SKM-1 treated with dmso at 0.1 percent for 144 hours (cell line): ENCODE measurements around the gene TCF7L2.

Experiments used
- DNase-seq: peaks from one replicate; lab custom pipeline; 2025; ENCODE audit not compliant: unreplicated experiment; lab: John Stamatoyannopoulos, UW

Gene TCF7L2

GRCh38 chr10:113175176-113175575 lies 225.1 kb downstream of the TCF7L2 start:
- DNase-seq, result no peak

GRCh38 chr10:113175756-113176651 lies 226.0 kb downstream of the TCF7L2 start:
- no peak for DNase-seq

- DNase-seq, result no peak
Measured at GRCh38 chr10:113176652-113177155, 226.7 kb downstream of the TCF7L2 start.

GRCh38 chr10:113177156-113177935 lies 227.3 kb downstream of the TCF7L2 start:
- DNase-seq, result no peak

DNA sequence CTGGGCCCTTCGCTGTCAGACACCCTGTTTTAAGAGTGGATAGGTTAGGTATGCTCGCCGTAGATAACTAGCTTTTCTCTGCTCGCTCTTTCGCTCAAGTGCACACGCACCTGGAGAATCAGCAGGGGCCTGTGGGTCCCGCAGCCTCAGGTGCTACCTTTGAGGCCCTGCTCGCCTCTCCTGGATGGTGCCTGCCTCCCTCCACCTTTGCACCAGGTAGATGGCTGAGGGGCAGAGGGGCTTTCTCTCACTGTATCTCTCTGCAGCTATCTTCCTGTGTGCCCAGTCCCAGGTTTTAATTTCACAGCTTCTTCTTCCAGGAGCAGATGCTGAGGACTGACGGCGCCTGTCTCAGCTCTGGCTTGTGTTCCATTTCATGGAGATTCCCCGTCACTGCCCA lies 227.9 kb downstream of the TCF7L2 start:
- no peak for DNase-seq

- no peak for DNase-seq
Measured at GRCh38 chr10:113178771-113179170, 228.7 kb downstream of the TCF7L2 start.

GRCh38 chr10:113179265-113179664 lies 229.2 kb downstream of the TCF7L2 start:
- DNase-seq, result peak; percentile 81

- DNase-seq, result no peak
Measured at GRCh38 chr10:113179966-113180365, 229.9 kb downstream of the TCF7L2 start.

DNA sequence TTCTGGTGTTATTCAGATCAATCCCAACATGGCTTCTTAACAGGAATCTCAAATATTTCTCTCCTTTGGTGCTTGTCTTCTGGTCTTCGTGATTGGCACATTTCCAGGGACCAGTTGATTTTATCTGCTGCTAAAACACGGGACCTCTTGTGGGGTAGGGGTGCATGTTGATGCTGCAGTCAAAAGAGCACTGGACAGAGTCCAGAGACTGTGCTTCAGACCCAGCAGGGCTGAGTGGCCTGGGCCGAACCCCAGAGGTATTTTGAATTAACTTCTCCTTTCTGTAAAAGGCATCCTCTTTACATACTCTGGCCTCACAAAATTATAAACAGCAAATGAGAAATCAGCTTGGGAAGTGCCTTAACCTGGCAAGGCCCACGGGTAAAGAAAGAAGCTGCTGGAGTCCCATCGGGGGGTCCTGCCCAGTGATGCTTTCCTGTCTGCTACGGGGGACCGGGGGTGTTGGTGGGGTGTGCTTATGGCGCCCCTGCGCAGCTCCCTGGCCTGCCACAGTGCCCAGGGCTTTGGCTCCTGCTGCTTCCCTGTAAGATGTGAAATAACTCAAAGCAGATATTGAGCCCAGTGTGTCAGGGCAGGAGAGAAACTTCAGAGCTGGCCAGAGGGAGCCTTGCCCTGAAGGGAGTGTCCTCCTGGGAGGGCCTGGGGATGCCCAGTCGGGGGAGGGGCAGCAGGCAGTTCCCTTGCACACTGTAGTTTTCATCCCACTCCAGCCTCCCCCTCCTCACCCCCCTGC lies 230.5 kb downstream of the TCF7L2 start:
- peak; percentile 27 for DNase-seq

- no peak for DNase-seq
Measured at GRCh38 chr10:113182154-113182553, 232.1 kb downstream of the TCF7L2 start.

DNA sequence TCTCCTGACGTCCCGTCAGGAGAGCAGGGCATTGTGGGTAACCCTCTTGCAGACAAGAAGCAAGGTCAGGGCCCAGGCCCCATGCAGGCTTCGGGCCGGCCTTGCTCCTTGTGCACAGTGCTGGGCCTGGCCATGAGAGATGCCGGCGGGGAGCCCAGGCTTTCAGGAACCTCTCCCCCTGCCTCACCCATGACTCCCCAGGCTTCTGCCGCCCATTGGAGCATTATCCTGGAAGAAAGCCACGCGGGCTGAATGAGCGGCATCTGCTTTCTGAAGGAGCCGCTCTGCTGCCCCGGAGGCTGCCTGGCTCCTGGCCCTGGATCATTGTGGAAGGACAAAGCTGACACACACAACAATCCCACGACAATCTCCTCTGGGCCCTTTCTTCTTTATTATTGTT lies 233.5 kb downstream of the TCF7L2 start:
- no peak for DNase-seq

DNA sequence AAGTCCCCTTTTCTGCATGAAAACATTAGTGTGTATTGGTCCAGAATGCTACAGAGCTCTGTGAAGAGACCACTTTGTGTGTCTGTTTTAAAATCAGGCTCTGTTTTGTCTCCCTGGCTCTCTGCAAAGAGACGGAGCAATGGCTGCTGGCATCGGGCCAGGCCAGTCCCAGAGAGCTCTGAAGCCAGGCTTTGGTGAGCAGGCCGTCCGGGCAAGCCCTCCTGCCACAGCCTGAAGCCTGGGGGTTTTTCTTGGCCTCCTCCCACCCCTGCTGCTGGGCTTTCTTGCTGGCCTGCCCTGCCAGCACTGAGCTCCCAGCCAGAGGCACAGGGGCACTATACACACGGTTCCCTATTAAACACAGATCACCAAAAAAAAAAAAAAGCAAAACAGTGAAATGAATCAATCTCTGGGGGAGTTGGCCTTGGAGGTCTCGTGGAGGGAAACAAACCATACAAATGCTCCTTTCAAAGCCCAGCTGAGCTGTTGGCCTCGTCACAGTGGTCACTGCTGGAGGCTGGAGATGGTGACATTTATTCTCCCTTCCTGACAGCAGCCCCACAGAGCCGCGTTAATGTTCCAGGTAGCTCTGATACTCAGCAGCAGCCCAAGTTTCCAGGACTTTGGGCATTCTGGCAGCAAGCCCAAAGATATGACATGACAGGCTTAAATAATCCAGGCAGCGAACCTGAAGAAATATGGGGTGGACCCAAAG lies 237.2 kb downstream of the TCF7L2 start:
- no peak for DNase-seq

GRCh38 chr10:113199459-113199858 lies 249.4 kb downstream of the TCF7L2 start:
- no peak for DNase-seq

DNA sequence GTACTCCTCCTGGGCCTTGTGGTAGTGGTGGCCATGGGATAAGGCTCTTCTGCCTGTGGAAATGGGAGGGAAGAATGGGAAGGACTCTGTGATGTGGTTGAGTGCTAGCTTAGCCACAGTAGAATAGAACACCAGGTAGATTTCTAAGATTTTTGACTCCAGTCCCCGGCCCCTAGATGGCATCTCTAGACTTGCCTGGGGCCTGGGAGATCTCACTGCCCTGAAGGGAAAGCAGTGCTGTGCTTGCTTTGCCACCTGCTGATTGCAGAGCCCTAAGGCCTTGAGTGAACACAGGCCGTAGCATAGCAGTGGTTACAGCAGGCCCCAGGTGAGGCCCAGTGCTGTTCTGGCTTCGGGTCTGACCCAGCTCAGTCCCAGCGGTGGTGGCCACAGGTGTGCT lies 252.0 kb downstream of the TCF7L2 start:
- no peak for DNase-seq

- DNase-seq, result no peak
Measured at GRCh38 chr10:113207924-113208323, 257.9 kb downstream of the TCF7L2 start.

DNA sequence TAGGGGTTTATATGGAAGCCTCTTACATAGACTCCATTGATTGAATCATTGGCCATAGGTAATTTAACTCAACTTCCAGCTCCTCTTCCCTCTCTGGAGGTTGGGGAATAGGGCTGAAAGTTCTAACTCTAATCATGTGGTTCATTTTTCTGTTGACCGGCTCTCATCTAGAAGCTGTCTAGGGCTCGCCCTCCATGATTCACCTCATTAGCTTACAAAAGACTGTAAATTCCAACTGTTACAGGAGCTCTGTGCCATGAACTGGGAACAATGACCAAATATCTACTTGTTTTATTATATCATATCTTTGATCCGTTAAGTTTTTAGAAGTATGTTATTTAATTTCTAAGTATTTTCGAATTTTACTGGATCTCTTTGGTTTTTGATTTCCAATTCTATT lies 263.0 kb downstream of the TCF7L2 start:
- no peak for DNase-seq

DNA sequence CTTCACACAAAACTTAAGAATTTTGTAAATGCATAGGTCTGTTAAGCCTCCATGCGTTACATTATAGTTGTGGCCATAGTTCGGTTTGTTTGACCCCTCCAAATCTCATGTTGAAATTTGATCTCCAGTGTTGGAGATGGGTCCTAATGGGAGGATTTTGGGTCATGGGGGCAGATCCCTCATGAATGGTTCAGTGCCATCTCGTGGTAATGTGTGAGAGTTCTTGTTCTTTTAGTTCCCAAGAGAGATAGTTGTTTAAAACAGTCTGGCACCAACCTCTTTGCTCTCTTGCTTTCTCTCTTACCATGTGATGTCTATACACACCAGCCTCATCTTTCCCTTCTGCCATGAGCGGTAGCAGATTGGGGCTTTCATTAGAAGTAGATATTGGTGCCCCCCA lies 264.3 kb downstream of the TCF7L2 start:
- DNase-seq, result no peak

GRCh38 chr10:113216102-113216501 lies 266.1 kb downstream of the TCF7L2 start:
- no peak for DNase-seq
